DND-41 (cell line): Measurements from ENCODE around the gene SLC12A5.

ENCODE experiments used
- ATAC-seq: fragments of 200-7000 bp; cut with Tn5 transposase; 3 replicates; pipeline ENCODE4 v1.9.1; 2021; ENCODE audit warnings: low read depth; ENCODE audit not compliant: insufficient read depth
- DNase-seq: peaks from one replicate; pipeline ENCODE4 v3.0.0-alpha.2; 2020
- H2AFZ ChIP-seq: 2 replicates; pipeline ENCODE4 v1.6.0; 2012; ENCODE audit warnings: low read depth, low read length
- H3K27ac ChIP-seq: 2 replicates; pipeline ENCODE4 v1.5.1; 2012; ENCODE audit warnings: low read length, inconsistent platforms
- H3K27me3 ChIP-seq: fragments of 200-600 bp; sonication (generic); 2 replicates; pipeline ENCODE4 v1.6.0; 2012; ENCODE audit warnings: low read length, mild to moderate bottlenecking, inconsistent platforms; ENCODE audit not compliant: insufficient read depth, poor library complexity
- H3K36me3 ChIP-seq: 2 replicates; pipeline ENCODE4 v1.5.1; 2012; ENCODE audit warnings: low read length, inconsistent platforms; ENCODE audit not compliant: insufficient read depth
- H3K4me1 ChIP-seq: 2 replicates; pipeline ENCODE4 v1.5.1; 2012; ENCODE audit warnings: mild to moderate bottlenecking, low read length; ENCODE audit not compliant: insufficient read depth
- H3K4me2 ChIP-seq: 2 replicates; pipeline ENCODE4 v1.6.0; 2012; ENCODE audit warnings: mild to moderate bottlenecking, moderate library complexity, low read length, inconsistent platforms; ENCODE audit not compliant: insufficient read depth
- H3K4me3 ChIP-seq, 2 experiments: fragments of 200-600 bp in 1 of 2; shearing (Covaris generic) in 1 of 2; 2 replicates each; pipeline ENCODE4 v1.5.1; 2012 to 2016; ENCODE audit warnings: inconsistent platforms in 2 of 2, low read length in 2 of 2, mild to moderate bottlenecking in 2 of 2, low read depth in 1 of 2, moderate library complexity in 1 of 2
- H3K79me2 ChIP-seq: 2 replicates; pipeline ENCODE4 v1.6.0; 2012; ENCODE audit warnings: low read length, inconsistent platforms; ENCODE audit not compliant: insufficient read depth
- H3K9ac ChIP-seq: 2 replicates; pipeline ENCODE4 v1.6.0; 2012; ENCODE audit warnings: low read depth, mild to moderate bottlenecking, inconsistent platforms, low read length, moderate library complexity
- H3K9me3 ChIP-seq: 2 replicates; pipeline ENCODE4 v1.5.1; 2012; ENCODE audit warnings: low read length, moderate library complexity, mild to moderate bottlenecking, inconsistent platforms; ENCODE audit not compliant: insufficient read depth, severe bottlenecking
- H4K20me1 ChIP-seq: 2 replicates; pipeline ENCODE4 v1.6.0; 2012; ENCODE audit warnings: low read length; ENCODE audit not compliant: insufficient read depth
- EZH2 ChIP-seq: IDR thresholded peaks from 3 replicates; pipeline ENCODE4 v1.6.1; 2012; ENCODE audit warnings: borderline replicate concordance, low read depth, mild to moderate bottlenecking, moderate library complexity, low read length, inconsistent platforms; ENCODE audit not compliant: severe bottlenecking
- TF ChIP-seq, protein P1 (sequence below): IDR thresholded peaks from 2 replicates; pipeline ENCODE4 v1.5.1; 2012; ENCODE audit warnings: borderline replicate concordance, low read length, moderate library complexity, mild to moderate bottlenecking; ENCODE audit not compliant: poor library complexity, severe bottlenecking; ENCODE audit errors: extremely low read depth

SLC12A5 gene

DNA sequence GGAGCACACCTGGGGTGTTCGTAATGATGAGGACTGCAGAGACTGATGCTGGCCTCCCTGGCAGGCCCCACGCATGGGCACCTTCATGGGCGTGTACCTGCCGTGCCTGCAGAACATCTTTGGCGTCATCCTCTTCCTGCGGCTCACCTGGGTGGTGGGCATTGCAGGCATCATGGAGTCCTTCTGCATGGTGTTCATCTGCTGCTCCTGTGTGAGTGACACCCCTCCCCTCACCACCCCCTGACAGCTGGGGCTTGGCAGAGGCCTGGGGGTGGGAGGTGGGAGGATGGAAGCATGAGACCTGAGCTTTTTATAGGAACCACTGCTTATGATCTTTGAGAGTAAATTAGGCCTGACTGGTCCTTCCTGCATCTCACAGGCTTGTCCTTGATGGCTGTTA, 6.7 kb downstream of the SLC12A5 start:
- TF ChIP-seq, protein P1, sequence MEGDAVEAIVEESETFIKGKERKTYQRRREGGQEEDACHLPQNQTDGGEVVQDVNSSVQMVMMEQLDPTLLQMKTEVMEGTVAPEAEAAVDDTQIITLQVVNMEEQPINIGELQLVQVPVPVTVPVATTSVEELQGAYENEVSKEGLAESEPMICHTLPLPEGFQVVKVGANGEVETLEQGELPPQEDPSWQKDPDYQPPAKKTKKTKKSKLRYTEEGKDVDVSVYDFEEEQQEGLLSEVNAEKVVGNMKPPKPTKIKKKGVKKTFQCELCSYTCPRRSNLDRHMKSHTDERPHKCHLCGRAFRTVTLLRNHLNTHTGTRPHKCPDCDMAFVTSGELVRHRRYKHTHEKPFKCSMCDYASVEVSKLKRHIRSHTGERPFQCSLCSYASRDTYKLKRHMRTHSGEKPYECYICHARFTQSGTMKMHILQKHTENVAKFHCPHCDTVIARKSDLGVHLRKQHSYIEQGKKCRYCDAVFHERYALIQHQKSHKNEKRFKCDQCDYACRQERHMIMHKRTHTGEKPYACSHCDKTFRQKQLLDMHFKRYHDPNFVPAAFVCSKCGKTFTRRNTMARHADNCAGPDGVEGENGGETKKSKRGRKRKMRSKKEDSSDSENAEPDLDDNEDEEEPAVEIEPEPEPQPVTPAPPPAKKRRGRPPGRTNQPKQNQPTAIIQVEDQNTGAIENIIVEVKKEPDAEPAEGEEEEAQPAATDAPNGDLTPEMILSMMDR, result no peak
- TF ChIP-seq EZH2, result no peak
- no peak overlapping the region for H3K4me3 ChIP-seq
- H2AFZ ChIP-seq, result no peak overlapping the region
- no peak overlapping the region for H3K9ac ChIP-seq
- no peak overlapping the region for H3K27ac ChIP-seq
- ATAC-seq (no peak), DNase-seq (no peak)
- H3K36me3 ChIP-seq, result no peaks in the 10 kb centered on the region
- H3K9me3 ChIP-seq, result no peaks in the 10 kb centered on the region
- H3K4me2 ChIP-seq, result no peak overlapping the region
- H4K20me1 ChIP-seq, result peaks cover 31% of the 10 kb centered on the region
- no peaks in the 10 kb centered on the region for H3K4me1 ChIP-seq
- no peaks in the 10 kb centered on the region for H3K79me2 ChIP-seq
- no peaks in the 10 kb centered on the region for H3K27me3 ChIP-seq

DNA sequence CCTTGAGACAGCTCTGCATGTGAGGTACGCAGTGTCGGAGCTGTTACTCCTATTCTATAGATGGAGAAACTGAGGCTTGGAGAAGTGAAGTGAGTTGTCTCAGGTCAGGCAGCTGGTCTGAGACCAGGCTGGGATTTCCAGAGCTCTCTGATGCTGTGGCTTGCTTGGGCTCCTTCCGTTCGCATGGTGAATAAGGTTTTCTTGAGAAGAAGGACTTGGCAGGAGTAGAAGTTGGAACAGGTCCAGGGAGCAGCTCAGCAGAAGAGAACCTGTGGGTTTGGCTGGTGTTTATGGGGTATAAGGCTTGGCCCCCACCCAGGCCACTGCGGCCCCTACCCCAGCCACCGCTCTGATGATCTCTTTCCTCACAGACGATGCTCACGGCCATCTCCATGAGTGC, 7.4 kb downstream of the SLC12A5 start:
- no peak overlapping the region for H3K27ac ChIP-seq
- DNase-seq (no peak), ATAC-seq (no peak)
- no peak overlapping the region for H3K9ac ChIP-seq
- H3K4me2 ChIP-seq, result no peak overlapping the region
- H3K36me3 ChIP-seq, result no peaks in the 10 kb centered on the region
- TF ChIP-seq EZH2, result no peak
- TF ChIP-seq, protein P1, result no peak
- H3K79me2 ChIP-seq, result no peaks in the 10 kb centered on the region
- H3K9me3 ChIP-seq, result no peaks in the 10 kb centered on the region
- no peak overlapping the region for H3K4me3 ChIP-seq
- H3K27me3 ChIP-seq, result no peaks in the 10 kb centered on the region
- H3K4me1 ChIP-seq, result no peaks in the 10 kb centered on the region
- no peak overlapping the region for H2AFZ ChIP-seq
- peaks cover 32% of the 10 kb centered on the region for H4K20me1 ChIP-seq

DNA sequence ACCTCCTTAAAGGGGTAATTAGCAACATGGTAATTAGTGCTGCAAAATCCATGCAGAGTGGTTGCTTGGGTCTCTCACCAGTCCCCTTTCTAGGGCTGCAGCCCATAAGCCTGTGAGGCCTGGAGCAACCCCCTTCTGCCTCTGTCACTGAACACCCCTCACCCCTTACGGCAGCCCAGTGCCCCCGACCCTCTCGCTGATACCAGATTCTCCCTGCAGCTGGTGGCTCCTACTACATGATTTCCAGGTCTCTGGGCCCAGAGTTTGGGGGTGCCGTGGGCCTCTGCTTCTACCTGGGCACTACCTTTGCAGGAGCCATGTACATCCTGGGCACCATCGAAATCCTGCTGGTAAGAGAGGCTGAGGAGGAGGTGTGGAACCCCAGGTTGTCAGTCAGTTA, 8.0 kb downstream of the SLC12A5 start:
- TF ChIP-seq, protein P1, result no peak
- no peak for TF ChIP-seq EZH2
- peaks cover 35% of the 10 kb centered on the region for H4K20me1 ChIP-seq
- H2AFZ ChIP-seq, result no peak overlapping the region
- H3K4me1 ChIP-seq, result no peaks in the 10 kb centered on the region
- no peaks in the 10 kb centered on the region for H3K79me2 ChIP-seq
- no peak for DNase-seq
- ATAC-seq, result no peak
- H3K4me2 ChIP-seq, result no peak overlapping the region
- no peak overlapping the region for H3K4me3 ChIP-seq
- no peaks in the 10 kb centered on the region for H3K36me3 ChIP-seq
- H3K27ac ChIP-seq, result no peak overlapping the region
- no peak overlapping the region for H3K9ac ChIP-seq
- no peaks in the 10 kb centered on the region for H3K9me3 ChIP-seq
- no peaks in the 10 kb centered on the region for H3K27me3 ChIP-seq
